ENCODE measurements around the gene LGALS4.
"Not testable (repeated sequence)": the region's sequence is repeated elsewhere in the genome, so short reads cannot be mapped to it uniquely, and the experiment has no call there.

Gene LGALS4

DNA sequence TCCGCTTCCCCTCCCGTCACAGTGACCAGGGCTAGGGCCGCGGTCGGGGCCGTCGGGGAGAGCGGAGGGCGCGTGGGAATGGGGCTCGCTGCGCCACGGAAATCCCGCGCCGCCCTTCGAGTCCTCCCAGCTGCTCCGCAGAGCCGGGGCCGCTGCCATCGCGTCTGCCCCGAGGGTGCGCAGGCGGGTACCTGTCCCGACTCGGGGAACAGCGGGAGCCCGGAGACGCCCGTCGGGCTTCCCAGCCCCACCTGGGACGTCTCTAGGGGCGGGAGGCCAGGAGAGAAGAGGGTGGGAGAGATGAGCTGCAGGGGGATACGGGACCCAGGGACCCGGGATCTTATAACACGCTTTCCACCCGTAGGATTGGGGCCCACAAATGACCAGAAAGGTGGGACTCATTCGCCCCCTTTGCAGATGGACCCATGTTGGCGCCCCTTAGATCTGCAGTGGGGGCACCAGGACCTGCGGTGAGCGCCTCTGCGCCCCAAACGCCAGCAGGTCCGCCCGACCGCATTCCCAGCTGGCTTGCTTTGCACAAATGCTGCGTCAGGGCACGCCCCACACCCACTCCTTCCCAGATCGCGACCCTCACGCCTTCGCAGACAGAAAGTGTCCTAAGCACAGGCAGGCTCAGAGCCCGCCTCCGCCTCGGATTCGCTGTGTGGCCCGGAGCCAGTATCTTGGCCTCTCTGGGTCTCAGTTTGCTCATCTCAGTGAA, 42.4 kb downstream of the LGALS4 start:
- not testable (repeated sequence) for DNase-seq (ENCODE audit: low read depth)

DNA sequence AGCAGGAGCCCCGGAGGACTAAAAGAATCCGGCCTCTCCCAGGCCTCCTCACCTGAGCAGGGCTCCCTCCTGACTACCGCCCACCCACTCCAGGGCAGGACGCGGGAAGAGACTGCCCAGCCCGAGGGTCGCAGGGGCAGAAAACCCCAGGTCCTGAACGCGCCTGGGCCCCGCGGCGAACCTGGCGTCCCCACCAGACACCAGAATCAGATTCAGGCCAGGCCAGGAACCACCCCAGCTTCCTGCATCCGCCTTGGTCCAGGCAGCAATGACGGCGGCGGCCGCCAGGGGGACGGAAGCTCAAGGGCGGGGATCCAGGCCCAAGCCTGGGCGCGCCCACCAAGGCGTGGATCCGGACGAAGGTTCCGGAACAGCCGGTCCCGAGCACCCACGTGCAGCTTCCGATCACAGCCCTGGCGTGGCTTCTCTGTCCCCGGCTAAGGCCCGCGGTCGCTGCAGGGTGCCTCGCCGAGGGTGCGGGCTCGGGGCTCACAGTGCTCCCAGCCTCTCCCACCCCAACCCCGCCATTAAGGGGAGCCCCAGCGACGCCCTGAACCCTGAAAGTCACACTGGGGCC, 43.0 kb downstream of the LGALS4 start:
- DNase-seq (ENCODE audit: low read depth) = peak; percentile 74

GRCh38 chr19:38766276-38767047, 46.3 kb downstream of the LGALS4 start:
- no peak for DNase-seq (ENCODE audit: low read depth)

DNA sequence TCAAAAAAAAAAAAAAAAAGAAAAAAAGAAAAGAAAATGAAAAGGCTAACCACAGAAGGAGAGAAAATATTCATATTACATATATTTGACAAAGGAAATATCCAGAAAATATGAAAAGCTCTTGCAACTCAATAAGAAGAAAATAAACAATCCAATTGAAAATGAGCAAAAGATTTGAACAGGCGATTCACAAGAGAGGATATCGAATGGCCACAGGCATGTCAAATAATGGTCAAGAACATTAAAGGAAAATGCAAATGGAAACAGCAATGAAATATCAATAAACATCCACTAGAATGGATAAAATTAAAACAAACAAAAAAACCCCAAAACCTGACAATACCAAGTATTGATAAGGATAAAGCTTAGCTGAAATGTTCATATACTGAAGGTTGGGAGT, 47.5 kb downstream of the LGALS4 start:
- no peak for DNase-seq (ENCODE audit: low read depth)

GRCh38 chr19:38763795-38764220, 48.9 kb downstream of the LGALS4 start:
- DNase-seq (ENCODE audit: low read depth) = no peak

GRCh38 chr19:38761884-38762389, 50.8 kb downstream of the LGALS4 start:
- DNase-seq (ENCODE audit: low read depth) = not testable (repeated sequence)

DNA sequence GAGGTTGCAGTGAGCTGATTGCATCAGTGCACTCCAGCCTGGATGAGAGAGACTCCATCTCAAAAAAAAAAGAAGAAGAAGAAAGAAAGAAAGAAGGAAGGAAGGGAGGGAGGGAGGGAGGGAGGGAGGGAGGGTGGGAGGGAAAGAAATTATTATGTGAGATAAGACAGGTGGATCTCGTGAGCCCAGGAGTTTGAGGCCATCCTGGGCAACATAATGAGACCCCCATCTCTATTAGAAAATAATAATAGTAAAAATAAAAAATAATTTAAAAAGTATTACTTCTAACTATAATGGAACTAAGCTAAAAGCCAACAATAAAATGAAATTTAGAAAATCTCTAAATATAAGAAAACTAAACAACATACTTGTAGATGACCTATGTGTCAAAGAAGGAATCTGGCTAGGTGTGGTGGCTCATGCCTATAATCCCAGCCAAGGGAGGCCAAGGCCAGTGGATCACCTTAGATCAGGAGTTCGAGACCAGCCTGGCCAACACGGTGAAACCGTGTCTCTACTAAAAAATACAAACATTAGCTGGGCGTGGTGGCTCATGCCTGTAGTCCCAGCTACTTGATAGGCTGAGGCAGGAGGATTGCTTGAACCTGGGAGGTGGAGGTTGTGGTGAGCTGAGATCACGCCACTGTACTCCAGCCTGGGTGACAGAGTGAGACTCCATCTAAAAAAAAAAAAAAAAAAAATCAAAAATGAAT, 51.8 kb downstream of the LGALS4 start:
- DNase-seq (ENCODE audit: low read depth) = not testable (repeated sequence)

DNA sequence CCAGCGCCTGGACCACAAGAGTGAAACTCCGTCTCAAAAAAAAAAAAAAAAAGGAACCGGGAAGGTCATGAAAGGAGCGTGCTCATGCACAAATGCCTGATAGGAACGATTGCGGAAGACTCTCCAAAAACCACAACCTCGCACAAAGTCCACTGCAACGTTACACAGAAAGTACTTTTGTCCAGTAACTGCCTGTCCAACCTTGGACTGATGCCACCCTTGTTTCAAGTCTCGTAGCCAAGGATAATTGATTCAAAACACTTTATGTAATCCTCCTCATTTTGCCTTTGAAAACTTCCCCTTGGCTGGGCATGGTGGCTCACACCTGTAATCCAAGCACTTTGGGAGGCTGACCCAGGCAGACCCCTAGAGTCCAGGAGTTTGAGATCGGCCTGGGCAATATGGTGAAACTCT, 53.1 kb downstream of the LGALS4 start:
- no peak for DNase-seq (ENCODE audit: low read depth)

DNA sequence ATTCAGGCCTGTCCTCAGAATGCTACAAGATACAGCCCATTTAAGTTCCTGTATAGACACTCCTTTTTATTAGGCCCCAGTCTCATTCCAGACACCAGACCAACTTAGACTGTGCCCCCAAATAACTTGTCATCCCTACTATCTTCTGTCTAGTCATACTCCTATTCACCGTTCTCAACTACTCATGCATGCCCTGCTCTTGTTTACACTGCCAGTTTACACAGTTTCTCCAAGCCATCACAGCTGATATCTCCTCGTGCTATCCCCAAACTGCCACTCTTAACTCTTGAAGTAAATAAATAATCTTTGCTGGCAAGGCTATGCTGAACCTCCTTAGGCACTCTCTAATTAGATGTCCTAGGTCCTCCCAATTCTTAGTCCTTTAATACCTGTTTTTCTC, 58.5 kb downstream of the LGALS4 start:
- DNase-seq (ENCODE audit: low read depth) = not testable (repeated sequence)

DNA sequence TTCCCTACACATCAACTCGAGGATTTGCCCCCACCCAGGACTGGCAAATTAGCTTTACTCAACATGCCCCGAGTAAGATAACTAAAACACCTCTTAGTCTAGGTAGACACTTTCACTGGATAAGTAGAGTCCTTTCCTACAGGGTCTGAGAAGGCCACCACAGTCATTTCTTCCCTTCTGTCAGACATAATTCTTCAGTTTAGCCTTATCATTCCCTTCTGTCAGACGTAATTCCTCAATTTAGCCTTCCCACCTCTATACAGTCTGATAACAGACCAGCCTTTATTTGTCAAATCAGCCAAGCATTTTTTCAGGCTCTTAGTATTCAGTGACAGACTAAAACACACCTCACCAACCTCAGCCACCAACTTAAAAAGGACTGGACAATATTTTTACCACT, 59.0 kb downstream of the LGALS4 start:
- not testable (repeated sequence) for DNase-seq (ENCODE audit: low read depth)

Data from T follicular helper cell (primary cell).